Sigmoid colon (tissue), 4 donors: ENCODE measurements around the gene RBM33.

ENCODE experiments used
- CTCF ChIP-seq, 4 experiments: fragments of 450-650 bp in 3 of 4; fragments of 200-600 bp in 1 of 4; IDR thresholded peaks; one replicate each; pipeline ENCODE4 v1.5.1; 2016 to 2019; ENCODE audit warnings: antibody characterized with exemption in 4 of 4, mild to moderate bottlenecking in 3 of 4, moderate library complexity in 2 of 4
- EP300 ChIP-seq, 4 donors: sonication (generic); formaldehyde crosslinking; IDR thresholded peaks; one replicate each; pipeline ENCODE4 v1.6.1; 2017; ENCODE audit warnings: antibody characterized with exemption in 4 of 4
- POLR2A ChIP-seq, 2 donors: fragments of 450-650 bp; IDR thresholded peaks; one replicate each; pipeline ENCODE4 v1.6.1; 2016; ENCODE audit warnings: antibody characterized with exemption in 2 of 2, mild to moderate bottlenecking in 2 of 2, moderate library complexity in 2 of 2
- POLR2AphosphoS5 ChIP-seq, 4 donors: sonication (generic); formaldehyde crosslinking; IDR thresholded peaks; one replicate each; pipeline ENCODE4 v1.6.1; 2017; ENCODE audit warnings: antibody characterized with exemption in 4 of 4

- TF ChIP-seq CTCF (IDR thresholded peaks at IDR 0.05): no peak
- no peak for TF ChIP-seq POLR2A (IDR thresholded peaks at IDR 0.05)
- TF ChIP-seq POLR2AphosphoS5 (IDR thresholded peaks at IDR 0.05): no peak
- no peak for TF ChIP-seq EP300 (IDR thresholded peaks at IDR 0.05)
Observed at GRCh38 chr7:155701972-155702544, 57.6 kb downstream of the RBM33 start.
